Cardiac muscle cell (in vitro differentiated cells and primary cell): ENCODE results near the gene CDK14. TPM values are rescaled to one million over a fixed set of nuclear protein-coding genes. Genes with fewer than 3 reads are reported as not detected.

Experiments
- DNase-seq, 2 donors: peaks; one replicate each; pipeline versions ENCODE4 v3.0.0 to v3.0.0-alpha.2; 2010 to 2017; ENCODE audit warnings: low read depth in 1 of 2, low spot score in 1 of 2
- H3K27ac ChIP-seq: fragments of 200-600 bp; sonication (generic); 2 replicates; pipeline ENCODE4 v1.5.1; 2016
- H3K27me3 ChIP-seq: fragments of 200-600 bp; sonication (generic); 2 replicates; pipeline ENCODE4 v1.6.0; 2016; ENCODE audit warnings: control low read depth
- H3K36me3 ChIP-seq: fragments of 200-600 bp; sonication (generic); 2 replicates; pipeline ENCODE4 v1.5.1; 2016; ENCODE audit warnings: control low read depth
- H3K4me1 ChIP-seq: fragments of 200-600 bp; sonication (generic); 2 replicates; pipeline ENCODE4 v1.8.1; 2017; ENCODE audit warnings: low read depth, mild to moderate bottlenecking, mixed run types
- H3K4me3 ChIP-seq: fragments of 200-600 bp; sonication (generic); 2 replicates; pipeline ENCODE4 v1.5.1; 2016; ENCODE audit warnings: mild to moderate bottlenecking
- H3K9me3 ChIP-seq: fragments of 200-600 bp; sonication (generic); 2 replicates; pipeline ENCODE4 v1.5.1; 2017; ENCODE audit warnings: low read depth, mild to moderate bottlenecking, control low read depth
- polyA plus RNA-seq: library from polyadenylated mRNA; unstranded; fragments of >200 nt; fragmentation: Nextera tagmentation; extraction: Ambion mirVana; gene quantifications from 2 replicates; pipeline ENCODE4 v1.2.1, GENCODE V29; 2016
- total RNA-seq: library from RNA; depleted of rRNA; stranded (reverse); fragments of >200 nt; gene quantifications from 2 replicates; pipeline ENCODE4 v1.2.3, GENCODE V29; 2016
- TF ChIP-seq, protein P1 (sequence below): IDR thresholded peaks from 2 replicates; pipeline ENCODE4 v1.5.1; 2012; ENCODE audit warnings: low read depth, mild to moderate bottlenecking, low read length

The CDK14 gene
- total and polyA plus RNA-seq, 2 experiments from 2014 or later, result 22.5 to 23.1 TPM

DNA sequence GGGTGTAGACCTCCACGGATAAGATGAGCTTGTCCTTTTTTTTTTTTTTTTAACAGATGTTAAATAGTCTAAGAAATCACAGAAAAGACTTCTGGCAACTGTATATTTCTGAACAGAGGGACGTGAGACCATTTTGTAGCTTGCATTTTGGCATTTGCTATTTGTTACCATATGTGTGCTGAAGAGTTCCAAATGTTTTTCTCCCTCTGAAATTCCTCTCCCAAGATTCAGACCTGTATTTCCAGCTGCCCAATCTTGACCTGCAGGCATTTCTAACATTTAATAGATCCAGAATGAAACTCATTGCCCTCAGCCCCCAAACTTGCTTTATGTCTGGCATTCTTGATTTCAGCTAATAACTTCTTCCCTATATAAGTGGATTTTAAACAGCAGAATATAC, 445.0 kb downstream of the CDK14 start:
- H3K27me3 ChIP-seq, result no peaks in the 10 kb centered on the region

DNA sequence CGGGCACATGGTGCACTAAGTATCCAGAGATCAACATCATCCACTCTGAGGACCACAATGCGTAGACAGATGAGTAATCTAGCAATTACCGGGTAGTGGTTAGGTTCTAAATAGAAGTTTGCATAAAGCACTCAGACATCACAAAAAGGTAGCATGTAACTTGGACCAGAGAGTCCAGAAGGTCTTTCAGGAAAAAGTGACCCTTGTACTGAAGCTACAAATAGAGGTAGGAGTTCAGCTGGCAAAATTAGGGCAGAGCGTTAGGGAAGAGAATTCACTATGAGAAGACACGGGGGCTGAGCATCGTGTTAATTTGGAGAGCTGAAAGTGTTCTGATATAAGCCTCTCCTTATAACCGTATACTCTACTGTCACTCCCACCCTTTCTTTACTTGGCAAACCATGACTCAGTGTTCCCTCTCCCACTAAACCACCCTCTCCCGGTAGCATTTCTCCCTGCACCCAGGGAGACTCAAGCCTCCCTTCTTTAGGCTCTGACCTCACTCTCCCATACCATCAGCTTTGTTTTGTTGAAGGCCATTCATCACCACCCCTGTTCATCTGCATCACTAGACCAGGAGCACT, 445.9 kb downstream of the CDK14 start:
- H3K27ac ChIP-seq, result no peak overlapping the region
- no peaks in the 10 kb centered on the region for H3K9me3 ChIP-seq
- TF ChIP-seq, protein P1, sequence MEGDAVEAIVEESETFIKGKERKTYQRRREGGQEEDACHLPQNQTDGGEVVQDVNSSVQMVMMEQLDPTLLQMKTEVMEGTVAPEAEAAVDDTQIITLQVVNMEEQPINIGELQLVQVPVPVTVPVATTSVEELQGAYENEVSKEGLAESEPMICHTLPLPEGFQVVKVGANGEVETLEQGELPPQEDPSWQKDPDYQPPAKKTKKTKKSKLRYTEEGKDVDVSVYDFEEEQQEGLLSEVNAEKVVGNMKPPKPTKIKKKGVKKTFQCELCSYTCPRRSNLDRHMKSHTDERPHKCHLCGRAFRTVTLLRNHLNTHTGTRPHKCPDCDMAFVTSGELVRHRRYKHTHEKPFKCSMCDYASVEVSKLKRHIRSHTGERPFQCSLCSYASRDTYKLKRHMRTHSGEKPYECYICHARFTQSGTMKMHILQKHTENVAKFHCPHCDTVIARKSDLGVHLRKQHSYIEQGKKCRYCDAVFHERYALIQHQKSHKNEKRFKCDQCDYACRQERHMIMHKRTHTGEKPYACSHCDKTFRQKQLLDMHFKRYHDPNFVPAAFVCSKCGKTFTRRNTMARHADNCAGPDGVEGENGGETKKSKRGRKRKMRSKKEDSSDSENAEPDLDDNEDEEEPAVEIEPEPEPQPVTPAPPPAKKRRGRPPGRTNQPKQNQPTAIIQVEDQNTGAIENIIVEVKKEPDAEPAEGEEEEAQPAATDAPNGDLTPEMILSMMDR, result no peak
- no peaks in the 10 kb centered on the region for H3K4me1 ChIP-seq
- no peaks in the 10 kb centered on the region for H3K27me3 ChIP-seq
- no peak for DNase-seq
- no peak overlapping the region for H3K4me3 ChIP-seq
- no peaks in the 10 kb centered on the region for H3K36me3 ChIP-seq

More for the DNA sequence above, 445.0 kb downstream of the CDK14 start:
- Histone ChIP-seq H3K27ac (no peak overlapping the region), H3K36me3 (no peaks in the 10 kb centered on the region), H3K9me3 (no peaks in the 10 kb centered on the region), H3K4me1 (no peaks in the 10 kb centered on the region), H3K4me3 (no peak overlapping the region)
- DNase-seq, result no peak
- TF ChIP-seq, protein P1, result no peak

DNA sequence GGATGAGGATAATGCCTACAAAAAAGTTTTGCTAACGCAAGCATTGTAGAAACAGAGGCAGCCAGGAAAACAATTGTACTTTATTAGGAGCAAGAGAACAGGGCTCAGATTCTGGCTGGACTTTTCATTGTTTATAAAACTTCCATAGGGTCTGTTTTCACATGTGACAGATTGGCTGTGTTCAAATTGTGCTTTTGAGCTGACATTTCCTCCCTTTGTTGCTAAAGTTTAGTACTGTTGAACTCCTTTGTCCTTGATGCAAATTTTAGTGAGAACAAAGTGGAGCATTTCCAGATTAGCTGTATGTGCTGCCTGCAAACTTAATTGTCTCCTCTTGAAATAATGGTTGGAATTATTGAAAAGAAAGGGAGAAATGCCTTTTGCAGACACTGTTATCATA, 447.1 kb downstream of the CDK14 start:
- Histone ChIP-seq H3K27ac (no peak overlapping the region), H3K4me3 (no peak overlapping the region), H3K4me1 (no peaks in the 10 kb centered on the region), H3K36me3 (no peaks in the 10 kb centered on the region), H3K27me3 (no peaks in the 10 kb centered on the region), H3K9me3 (no peaks in the 10 kb centered on the region)
- TF ChIP-seq, protein P1, result no peak
- no peak for DNase-seq

DNA sequence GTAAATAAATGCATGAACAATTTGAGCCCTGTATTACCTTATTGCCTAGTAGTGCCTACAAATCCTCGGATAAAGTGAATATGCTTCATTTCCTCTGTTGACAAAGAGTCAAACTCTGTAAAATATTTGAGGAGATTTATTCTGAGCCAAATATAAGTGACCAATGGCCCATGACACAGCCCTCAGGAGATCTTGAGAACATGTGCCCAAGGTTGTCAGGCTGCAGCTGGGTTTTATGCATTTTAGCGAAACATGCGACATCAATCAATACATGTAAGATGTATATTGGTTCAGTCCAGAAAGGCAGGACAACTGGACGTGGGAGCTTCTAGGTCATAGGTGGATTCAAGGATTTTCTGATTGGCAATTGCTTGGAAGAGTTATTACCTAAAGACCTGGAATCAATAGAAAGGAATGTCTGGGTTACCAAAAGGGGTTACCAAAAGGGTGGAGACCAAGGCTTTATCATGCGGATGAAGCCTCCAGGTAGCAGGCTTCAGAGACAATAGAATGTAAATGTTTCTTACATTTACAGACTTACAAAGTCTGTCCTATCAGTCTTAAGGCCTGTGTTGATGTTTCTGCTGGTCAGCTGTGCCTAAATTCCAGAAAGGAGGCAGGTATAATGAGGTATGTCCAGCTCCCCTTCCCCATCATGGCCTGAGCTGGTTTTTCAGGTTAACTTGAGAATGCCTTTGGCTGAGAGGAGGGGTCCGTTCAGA, 448.0 kb downstream of the CDK14 start:
- TF ChIP-seq, protein P1, result no peak

DNA sequence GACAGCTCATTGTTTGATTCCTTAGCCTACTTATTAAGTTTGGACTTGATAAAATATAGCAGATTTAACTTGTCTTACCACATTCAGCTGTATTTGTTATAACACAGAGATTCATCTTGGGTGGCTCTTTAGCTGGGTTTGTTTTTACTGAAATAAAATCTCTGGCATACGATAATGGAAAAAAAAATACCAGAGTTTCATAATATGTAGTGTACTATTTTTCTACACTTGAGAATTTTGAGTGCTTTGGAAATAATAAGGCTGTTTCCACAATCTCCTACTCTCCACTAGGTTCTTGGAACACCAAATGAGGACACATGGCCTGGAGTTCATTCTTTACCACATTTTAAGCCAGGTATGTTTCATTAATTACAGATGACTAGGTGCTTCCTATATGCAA, 449.5 kb downstream of the CDK14 start:
- no peaks in the 10 kb centered on the region for H3K4me1 ChIP-seq
- H3K9me3 ChIP-seq, result no peaks in the 10 kb centered on the region
- TF ChIP-seq, protein P1, result no peak
- no peaks in the 10 kb centered on the region for H3K36me3 ChIP-seq
- no peak overlapping the region for H3K27ac ChIP-seq
- no peak for DNase-seq
- H3K27me3 ChIP-seq, result no peaks in the 10 kb centered on the region
- H3K4me3 ChIP-seq, result no peak overlapping the region

More for the DNA sequence above, 448.0 kb downstream of the CDK14 start:
- no peaks in the 10 kb centered on the region for H3K9me3 ChIP-seq
- no peaks in the 10 kb centered on the region for H3K36me3 ChIP-seq
- H3K4me3 ChIP-seq, result no peak overlapping the region
- no peaks in the 10 kb centered on the region for H3K4me1 ChIP-seq
- H3K27me3 ChIP-seq, result no peaks in the 10 kb centered on the region
- no peak for DNase-seq
- no peak overlapping the region for H3K27ac ChIP-seq
